Neutrophil (primary cell): ENCODE results near the gene SLFN13.

ENCODE experiments used
- H3K27ac ChIP-seq: fragments of 200-600 bp; sonication (generic); 2 replicates; pipeline ENCODE4 v1.5.1; 2016; ENCODE audit warnings: mild to moderate bottlenecking, moderate library complexity
- H3K27me3 ChIP-seq: fragments of 200-600 bp; sonication (generic); 2 replicates; pipeline ENCODE4 v1.6.0; 2016; ENCODE audit warnings: mild to moderate bottlenecking
- H3K36me3 ChIP-seq: fragments of 200-600 bp; sonication (generic); 2 replicates; pipeline ENCODE4 v1.5.1; 2017
- H3K4me1 ChIP-seq, 2 experiments: fragments of 200-600 bp in 1 of 2; sonication (generic) in 1 of 2; 1 replicate in 1 of 2; 2 replicates in 1 of 2; pipeline versions ENCODE4 v1.5.1 to v1.6.1; 2013 to 2016; ENCODE audit warnings: low read depth in 1 of 2, low read length in 1 of 2, mild to moderate bottlenecking in 1 of 2, moderate library complexity in 1 of 2; ENCODE audit not compliant: control insufficient read depth in 1 of 2, insufficient read depth in 1 of 2
- H3K4me3 ChIP-seq, 2 experiments: fragments of 200-600 bp in 1 of 2; sonication (generic) in 1 of 2; 1 replicate in 1 of 2; 2 replicates in 1 of 2; pipeline ENCODE4 v1.5.1; 2013 to 2016; ENCODE audit warnings: low read depth in 1 of 2, low read length in 1 of 2, mild to moderate bottlenecking in 1 of 2, moderate library complexity in 1 of 2
- H3K9me3 ChIP-seq: fragments of 200-600 bp; sonication (generic); 2 replicates; pipeline ENCODE4 v1.5.1; 2016
- TF ChIP-seq, protein P1 (sequence below): fragments of 200-600 bp; sonication (generic); IDR thresholded peaks from 2 replicates; pipeline ENCODE4 v1.5.1; 2016; ENCODE audit warnings: antibody characterized with exemption

The SLFN13 gene

GRCh38 chr17:35448214-35448898 lies at the start of gene SLFN13:
Gene SLFN13 (minus strand): TSS chr17:35448766. CDS start chr17:35445680, 3,086 bp downstream.
- no peaks in the 10 kb centered on the region for H3K36me3 ChIP-seq
- TF ChIP-seq, protein P1, sequence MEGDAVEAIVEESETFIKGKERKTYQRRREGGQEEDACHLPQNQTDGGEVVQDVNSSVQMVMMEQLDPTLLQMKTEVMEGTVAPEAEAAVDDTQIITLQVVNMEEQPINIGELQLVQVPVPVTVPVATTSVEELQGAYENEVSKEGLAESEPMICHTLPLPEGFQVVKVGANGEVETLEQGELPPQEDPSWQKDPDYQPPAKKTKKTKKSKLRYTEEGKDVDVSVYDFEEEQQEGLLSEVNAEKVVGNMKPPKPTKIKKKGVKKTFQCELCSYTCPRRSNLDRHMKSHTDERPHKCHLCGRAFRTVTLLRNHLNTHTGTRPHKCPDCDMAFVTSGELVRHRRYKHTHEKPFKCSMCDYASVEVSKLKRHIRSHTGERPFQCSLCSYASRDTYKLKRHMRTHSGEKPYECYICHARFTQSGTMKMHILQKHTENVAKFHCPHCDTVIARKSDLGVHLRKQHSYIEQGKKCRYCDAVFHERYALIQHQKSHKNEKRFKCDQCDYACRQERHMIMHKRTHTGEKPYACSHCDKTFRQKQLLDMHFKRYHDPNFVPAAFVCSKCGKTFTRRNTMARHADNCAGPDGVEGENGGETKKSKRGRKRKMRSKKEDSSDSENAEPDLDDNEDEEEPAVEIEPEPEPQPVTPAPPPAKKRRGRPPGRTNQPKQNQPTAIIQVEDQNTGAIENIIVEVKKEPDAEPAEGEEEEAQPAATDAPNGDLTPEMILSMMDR, result no peak
- peak within 1 kb of the TSS; percentile 64 for H3K27ac ChIP-seq
- H3K9me3 ChIP-seq, result no peaks in the 10 kb centered on the region
- peaks cover 42% of the 10 kb centered on the region for H3K27me3 ChIP-seq
- H3K4me3 ChIP-seq, result peak within 1 kb of the TSS; percentile 75 to 81
- peaks cover 19 to 21% of the 10 kb centered on the region in 2 experiments for H3K4me1 ChIP-seq

GRCh38 chr17:35496451-35497290 lies 48.1 kb upstream of the SLFN13 start:
- Histone ChIP-seq H3K4me3 (no peak overlapping the region), H3K27me3 (peaks cover 100% of the 10 kb centered on the region)

DNA sequence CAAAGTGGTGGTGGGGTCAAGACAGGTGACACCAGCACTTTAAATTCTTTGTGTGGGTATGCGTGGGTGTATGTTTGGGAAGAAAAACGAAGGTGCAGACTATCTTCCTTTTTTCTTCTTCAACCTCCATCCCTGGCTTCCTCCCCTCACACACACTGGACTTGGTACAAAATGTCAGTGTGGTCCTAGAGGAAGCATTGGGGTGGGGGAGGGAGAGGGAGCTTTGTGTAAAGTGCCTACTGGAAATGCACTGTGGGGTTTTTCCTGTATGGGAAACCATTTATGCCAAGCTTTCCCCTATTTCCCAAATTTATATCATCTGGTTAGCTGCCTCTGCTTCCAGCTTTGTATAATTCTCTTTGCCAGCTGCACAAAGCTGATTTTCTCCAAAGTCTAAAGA lies 44.5 kb upstream of the SLFN13 start:
- Histone ChIP-seq H3K4me1 (peaks cover 11 to 31% of the 10 kb centered on the region in 2 experiments), H3K36me3 (no peaks in the 10 kb centered on the region)

More at GRCh38 chr17:35496451-35497290, 48.1 kb upstream of the SLFN13 start:
- peaks cover 3 to 14% of the 10 kb centered on the region in 2 experiments for H3K4me1 ChIP-seq
- H3K27ac ChIP-seq, result no peak overlapping the region
- TF ChIP-seq, protein P1, result no peak
- H3K9me3 ChIP-seq, result no peaks in the 10 kb centered on the region
- H3K36me3 ChIP-seq, result no peaks in the 10 kb centered on the region

DNA sequence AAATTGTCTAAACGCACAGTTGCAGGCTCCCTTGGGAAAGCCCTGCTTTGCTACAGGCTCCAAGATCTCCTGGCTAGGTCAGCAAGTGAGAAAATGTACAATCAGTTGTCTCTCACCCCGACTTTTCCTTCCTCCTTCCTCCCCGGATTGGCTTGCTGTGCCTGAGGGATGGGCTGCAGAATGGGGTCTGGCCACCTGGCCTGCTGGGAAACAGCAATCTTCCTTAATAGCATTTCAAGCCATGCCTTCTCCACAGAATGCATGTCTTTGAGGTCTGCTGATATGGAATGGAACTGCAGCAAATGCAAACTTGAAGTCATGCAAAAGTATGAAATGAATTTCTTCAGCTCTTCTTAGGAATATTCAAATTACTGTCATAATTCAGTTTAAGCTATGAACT lies 42.9 kb upstream of the SLFN13 start:
- Histone ChIP-seq H3K4me3 (no peak overlapping the region), H3K9me3 (peaks cover 3% of the 10 kb centered on the region), H3K4me1 (peaks cover 19 to 35% of the 10 kb centered on the region in 2 experiments), H3K27me3 (peaks cover 84% of the 10 kb centered on the region), H3K27ac (no peak overlapping the region), H3K36me3 (no peaks in the 10 kb centered on the region)
- TF ChIP-seq, protein P1, result no peak

More for the DNA sequence above, 44.5 kb upstream of the SLFN13 start:
- Histone ChIP-seq H3K27me3 (peaks cover 100% of the 10 kb centered on the region), H3K4me3 (no peak overlapping the region), H3K27ac (no peak overlapping the region), H3K9me3 (peaks cover 3% of the 10 kb centered on the region)
- TF ChIP-seq, protein P1, result no peak

DNA sequence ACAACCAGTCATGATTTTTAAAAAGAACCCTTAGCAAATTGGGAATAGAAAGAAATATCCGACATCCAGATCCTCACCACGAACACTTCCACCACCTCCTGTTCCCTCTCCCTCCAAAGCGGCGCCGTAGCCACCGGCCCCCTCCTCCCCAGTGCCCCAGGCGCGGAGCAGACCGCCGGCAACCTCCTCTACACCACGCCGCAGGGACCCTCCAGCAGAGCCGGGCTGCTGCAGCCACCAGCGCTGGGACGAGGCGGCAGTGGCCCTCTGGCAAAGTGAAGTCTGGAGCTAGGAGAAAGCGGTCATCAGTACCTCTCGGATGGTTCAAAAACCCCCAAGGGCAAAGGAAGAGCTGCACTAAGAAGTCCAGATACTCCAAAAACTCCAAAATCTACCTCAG lies 41.4 kb upstream of the SLFN13 start:
- Histone ChIP-seq H3K36me3 (no peaks in the 10 kb centered on the region), H3K4me3 (no peak overlapping the region), H3K27ac (no peak overlapping the region), H3K9me3 (peaks cover 3% of the 10 kb centered on the region), H3K27me3 (peaks cover 77% of the 10 kb centered on the region), H3K4me1 (peaks cover 19 to 30% of the 10 kb centered on the region in 2 experiments)
- TF ChIP-seq, protein P1, result no peak
